HCT116 (cell line): ENCODE results near the gene RPS6KA2. TPM values are rescaled to one million over a fixed set of nuclear protein-coding genes. Genes with fewer than 3 reads are reported as not detected.

Experiments
- ATAC-seq: fragments of 200-7000 bp; cut with Tn5 transposase; 2 replicates; pipeline ENCODE4 v1.9.1; 2020; ENCODE audit warnings: mild to moderate bottlenecking, moderate library complexity
- BruUV-seq: library from RNA; stranded (reverse); fragments of 400-500 nt; replicated peaks from 2 replicates; lab custom pipeline; 2021; lab: Mats Ljungman, UMichigan
- CTCF ChIA-PET: fragments of 300-600 bp; sonication (Branson Sonifier 250); formaldehyde crosslinking; loops from one replicate; lab custom pipeline; 2021; ENCODE audit warnings: antibody characterized with exemption; lab: Charles Lee
- POLR2A ChIA-PET: fragments of 300-600, 350-600 bp; sonication (Branson Sonifier 250); formaldehyde crosslinking; loops from one replicate; lab custom pipeline; 2021; ENCODE audit warnings: antibody characterized with exemption; lab: Charles Lee
- RAD21 ChIA-PET, 2 experiments: fragments of 300-600 bp; sonication (Branson Sonifier 250); formaldehyde crosslinking; loops; one replicate each; lab custom pipeline; 2023; ENCODE audit warnings: low total read pairs in 2 of 2; ENCODE audit not compliant: uncharacterized antibody in 2 of 2, unreplicated experiment in 2 of 2, low non-redundant PET in 1 of 2; lab: Charles Lee
- DNase-seq: peaks from one replicate; pipeline ENCODE4 v3.0.0-alpha.2; 2010; ENCODE audit warnings: low read depth, low spot score
- H2AFZ ChIP-seq: fragments of 200-600 bp; shearing (Covaris generic), sonication (generic); 2 replicates; pipeline ENCODE4 v1.6.1; 2017; ENCODE audit warnings: low read depth, mixed run types, mixed read lengths, antibody characterized with exemption, low read length; ENCODE audit not compliant: poor library complexity, severe bottlenecking
- H3K27ac ChIP-seq: 2 replicates; pipeline ENCODE4 v1.5.1; 2012; ENCODE audit warnings: low read depth, low read length
- H3K27me3 ChIP-seq: fragments of 200-600 bp; sonication (generic); 2 replicates; pipeline ENCODE4 v1.6.1; 2016; ENCODE audit warnings: mixed run types, low read length, mixed read lengths; ENCODE audit not compliant: insufficient read depth
- H3K36me3 ChIP-seq, 2 experiments: fragments of 200-500 bp in 1 of 2; fragments of 200-600 bp in 1 of 2; sonication (Bioruptor generic) in 1 of 2; sonication (generic) in 1 of 2; 2 replicates each; pipeline versions ENCODE4 v1.5.1 to v1.6.1; 2014 to 2016; ENCODE audit warnings: low read length in 2 of 2, inconsistent platforms in 1 of 2, mixed read lengths in 1 of 2, mixed run types in 1 of 2; ENCODE audit not compliant: insufficient read depth in 2 of 2, control insufficient read depth in 1 of 2
- H3K4me1 ChIP-seq, 2 experiments: fragments of 200-600 bp in 1 of 2; sonication (generic) in 1 of 2; 2 replicates each; pipeline versions ENCODE4 v1.5.1 to v1.6.1; 2012 to 2017; ENCODE audit warnings: low read length in 2 of 2, inconsistent platforms in 1 of 2, mild to moderate bottlenecking in 1 of 2, mixed read lengths in 1 of 2, mixed run types in 1 of 2, moderate library complexity in 1 of 2; ENCODE audit not compliant: insufficient read depth in 2 of 2, control insufficient read depth in 1 of 2
- H3K4me2 ChIP-seq: fragments of 200-600 bp; sonication (generic); 2 replicates; pipeline ENCODE4 v1.6.1; 2017; ENCODE audit warnings: mixed run types, low read length, mixed read lengths
- H3K4me3 ChIP-seq, 2 experiments: fragments of 200-600 bp in 1 of 2; sonication (generic) in 1 of 2; replicated peaks in 1 of 2; 2 replicates each; pipeline ENCODE4 v1.5.1; 2011 to 2016; ENCODE audit warnings: low read length in 2 of 2, control low read depth in 1 of 2, low read depth in 1 of 2, mild to moderate bottlenecking in 1 of 2, mixed read lengths in 1 of 2, mixed run types in 1 of 2
- H3K79me2 ChIP-seq: fragments of 200-600 bp; sonication (generic); 2 replicates; pipeline ENCODE4 v1.6.1; 2017; ENCODE audit warnings: mild to moderate bottlenecking, mixed run types, low read length, moderate library complexity, mixed read lengths; ENCODE audit not compliant: insufficient read depth
- H3K9ac ChIP-seq: fragments of 200-600 bp; sonication (generic); 2 replicates; pipeline ENCODE4 v1.6.1; 2016; ENCODE audit warnings: low read length, mixed read lengths
- H3K9me2 ChIP-seq: fragments of 200-600 bp; sonication (generic), shearing (Covaris generic); 2 replicates; pipeline ENCODE4 v1.6.1; 2017; ENCODE audit warnings: mixed run types, mild to moderate bottlenecking, moderate library complexity; ENCODE audit not compliant: insufficient read depth
- H3K9me3 ChIP-seq, 2 experiments: fragments of 200-500 bp in 1 of 2; fragments of 200-600 bp in 1 of 2; sonication (Bioruptor generic) in 1 of 2; sonication (generic) in 1 of 2; 2 replicates each; pipeline ENCODE4 v1.6.1; 2014 to 2017; ENCODE audit warnings: low read length in 2 of 2, mixed read lengths in 2 of 2, inconsistent platforms in 1 of 2, low read depth in 1 of 2, mild to moderate bottlenecking in 1 of 2, mixed run types in 1 of 2, moderate library complexity in 1 of 2; ENCODE audit not compliant: control insufficient read depth in 1 of 2, insufficient read depth in 1 of 2
- H4K20me1 ChIP-seq: fragments of 200-600 bp; sonication (generic), shearing (Covaris generic); 2 replicates; pipeline ENCODE4 v1.6.1; 2017; ENCODE audit warnings: mixed run types, mild to moderate bottlenecking, moderate library complexity; ENCODE audit not compliant: insufficient read depth
- CEBPB ChIP-seq: IDR thresholded peaks from 2 replicates; pipeline ENCODE4 v1.6.1; 2012; ENCODE audit warnings: low read depth
- CTCF ChIP-seq, 3 experiments: fragments of 200-600 bp in 1 of 3; sonication (generic) in 1 of 3; IDR thresholded peaks in 2 of 3; conservative IDR thresholded peaks in 1 of 3; 2 replicates each; pipeline ENCODE4 v1.5.1; 2012 to 2017; ENCODE audit warnings: low read depth in 2 of 3, low read length in 2 of 3, antibody characterized with exemption in 1 of 3, borderline replicate concordance in 1 of 3, control low read depth in 1 of 3, mild to moderate bottlenecking in 1 of 3, mixed read lengths in 1 of 3, mixed run types in 1 of 3, moderate library complexity in 1 of 3; ENCODE audit not compliant: insufficient read depth in 1 of 3
- EZH2 ChIP-seq: fragments of 200-600 bp; sonication (generic); IDR thresholded peaks from 2 replicates; pipeline ENCODE4 v1.6.1; 2017; ENCODE audit warnings: antibody characterized with exemption, mixed run types
- EZH2phosphoT487 ChIP-seq: fragments of 200-600 bp; IDR thresholded peaks from 2 replicates; pipeline ENCODE4 v1.6.1; 2018; ENCODE audit warnings: antibody characterized with exemption, borderline replicate concordance
- FOSL1 ChIP-seq: IDR thresholded peaks from 2 replicates; pipeline ENCODE4 v1.6.1; 2012; ENCODE audit warnings: low read depth
- JUND ChIP-seq: IDR thresholded peaks from 2 replicates; pipeline ENCODE4 v1.6.1; 2012
- MAX ChIP-seq: IDR thresholded peaks from 2 replicates; pipeline ENCODE4 v1.6.1; 2012
- POLR2A ChIP-seq: IDR thresholded peaks from 2 replicates; pipeline ENCODE4 v1.7.0; 2011; ENCODE audit warnings: borderline replicate concordance; ENCODE audit not compliant: insufficient read depth, insufficient read length; ENCODE audit errors: extremely low read depth
- POLR2AphosphoS5 ChIP-seq: IDR thresholded peaks from 2 replicates; pipeline ENCODE4 v1.6.1; 2011; ENCODE audit warnings: mild to moderate bottlenecking, low read depth, low read length, moderate library complexity
- RAD21 ChIP-seq: IDR thresholded peaks from 2 replicates; pipeline ENCODE4 v1.6.1; 2012; ENCODE audit warnings: low read depth, mild to moderate bottlenecking
- REST ChIP-seq: IDR thresholded peaks from 2 replicates; pipeline ENCODE4 v1.6.1; 2012; ENCODE audit warnings: low read depth
- SIN3A ChIP-seq: IDR thresholded peaks from 2 replicates; pipeline ENCODE4 v1.6.1; 2012; ENCODE audit warnings: low read depth
- SP1 ChIP-seq: IDR thresholded peaks from 2 replicates; pipeline ENCODE4 v1.6.1; 2012; ENCODE audit warnings: low read depth
- TCF7L2 ChIP-seq: IDR thresholded peaks from 2 replicates; pipeline ENCODE4 v1.7.0; 2011; ENCODE audit warnings: borderline replicate concordance, inconsistent platforms; ENCODE audit not compliant: insufficient read depth, insufficient read length; ENCODE audit errors: extremely low read depth
- YY1 ChIP-seq: IDR thresholded peaks from 2 replicates; pipeline ENCODE4 v1.6.1; 2011; ENCODE audit warnings: low read length, low read depth, moderate library complexity, mild to moderate bottlenecking; ENCODE audit not compliant: insufficient replicate concordance; ENCODE audit errors: extremely low read depth
- ZBTB33 ChIP-seq: IDR thresholded peaks from 2 replicates; pipeline ENCODE4 v1.6.1; 2011; ENCODE audit warnings: mild to moderate bottlenecking, low read length, moderate library complexity; ENCODE audit not compliant: insufficient replicate concordance; ENCODE audit errors: extremely low read depth
- ZFX ChIP-seq: fragments of 450-650 bp; IDR thresholded peaks from 2 replicates; pipeline ENCODE4 v1.6.1; 2017
- intact Hi-C: fragments of 100-400 bp; cut with micrococcal nuclease; formaldehyde crosslinking; loops from 2 replicates; pipeline ENCODE4 v1.10.0; 2022
- total RNA-seq: library from RNA; stranded (reverse); gene quantifications from one replicate; pipeline ENCODE4 v1.2.1, GENCODE V29; 2021; ENCODE audit not compliant: unreplicated experiment

The RPS6KA2 gene
- total RNA-seq, 1 experiment from 2014 or later = 8.5 TPM

- no peak overlapping the region for H2AFZ ChIP-seq
- TF ChIP-seq SP1 (no peak), POLR2A (no peak), FOSL1 (no peak), MAX (no peak), JUND (no peak), TCF7L2 (no peak), ZBTB33 (no peak), EZH2 (no peak), EZH2phosphoT487 (no peak), POLR2AphosphoS5 (no peak), ZFX (no peak), REST (no peak), CTCF (IDR thresholded peaks at IDR 0.05 in 2 of 3, conservative IDR thresholded peaks at IDR 0.05 in 1 of 3; ENCODE audit: borderline replicate concordance in 1 of 3, insufficient read depth in 1 of 3, low read depth in 2 of 3, low read length in 2 of 3) (no peak), SIN3A (no peak), CEBPB (no peak), RAD21 (no peak), YY1 (no peak)
- no peaks in the 10 kb centered on the region for H3K9me2 ChIP-seq
- ChIA-PET CTCF (no interaction called here), POLR2A (no interaction called here), RAD21 (no interaction called here)
- no peaks in the 10 kb centered on the region for H3K9me3 ChIP-seq
- DNase-seq = no peak
- no peak overlapping the region for H3K4me2 ChIP-seq
- H3K27ac ChIP-seq = no peak overlapping the region
- H3K27me3 ChIP-seq = no peaks in the 10 kb centered on the region
- no peak overlapping the region for H3K9ac ChIP-seq
- no peaks in the 10 kb centered on the region for H4K20me1 ChIP-seq
- no TSS peak for BruUV-seq
- intact Hi-C loops = no loop called here
- peak; percentile 50 for ATAC-seq
- no peak overlapping the region for H3K4me3 ChIP-seq
- no peaks in the 10 kb centered on the region for H3K36me3 ChIP-seq
- H3K4me1 ChIP-seq = no peaks in the 10 kb centered on the region
- H3K79me2 ChIP-seq = no peaks in the 10 kb centered on the region
Measured at GRCh38 chr6:166466178-166467122, 160.6 kb downstream of the RPS6KA2 start.
